ENCODE results near the gene SEC14L5.

The SEC14L5 gene

GRCh38 chr16:5011637-5012036 is 53.5 kb downstream of the SEC14L5 start:
- no peak for DNase-seq (ENCODE audit: low read depth in 1 of 2, low spot score in 1 of 2)

- DNase-seq (ENCODE audit: low read depth in 1 of 2, low spot score in 1 of 2), result no peak
These were observed 54.8 kb downstream of the SEC14L5 start for GRCh38 chr16:5012887-5013286.

GRCh38 chr16:5015351-5015750 is 57.2 kb downstream of the SEC14L5 start:
- no peak for DNase-seq (ENCODE audit: low read depth in 1 of 2, low spot score in 1 of 2)

- no peak for DNase-seq (ENCODE audit: low read depth in 1 of 2, low spot score in 1 of 2)
These were observed 57.8 kb downstream of the SEC14L5 start for GRCh38 chr16:5015887-5016286.

GRCh38 chr16:5016967-5017677 is 59.0 kb downstream of the SEC14L5 start:
- DNase-seq (ENCODE audit: low read depth in 1 of 2, low spot score in 1 of 2), result no peak

GRCh38 chr16:5017678-5017969 is 59.5 kb downstream of the SEC14L5 start:
- no peak for DNase-seq (ENCODE audit: low read depth in 1 of 2, low spot score in 1 of 2)

GRCh38 chr16:5018793-5019192 is 60.7 kb downstream of the SEC14L5 start:
- no peak for DNase-seq (ENCODE audit: low read depth in 1 of 2, low spot score in 1 of 2)

GRCh38 chr16:5019775-5020174 is 61.6 kb downstream of the SEC14L5 start:
- DNase-seq (ENCODE audit: low read depth in 1 of 2, low spot score in 1 of 2), result no peak

- no peak for DNase-seq (ENCODE audit: low read depth in 1 of 2, low spot score in 1 of 2)
These were observed 62.4 kb downstream of the SEC14L5 start for GRCh38 chr16:5020551-5020950.

GRCh38 chr16:5022521-5022920 is 64.4 kb downstream of the SEC14L5 start:
- no peak for DNase-seq (ENCODE audit: low read depth in 1 of 2, low spot score in 1 of 2)

GRCh38 chr16:5024632-5025031 is 66.5 kb downstream of the SEC14L5 start:
- DNase-seq (ENCODE audit: low read depth in 1 of 2, low spot score in 1 of 2), result no peak

- no peak for DNase-seq (ENCODE audit: low read depth in 1 of 2, low spot score in 1 of 2)
These were observed 67.1 kb downstream of the SEC14L5 start for GRCh38 chr16:5025171-5025632.

- DNase-seq (ENCODE audit: low read depth in 1 of 2, low spot score in 1 of 2), result no peak
These were observed 68.5 kb downstream of the SEC14L5 start for GRCh38 chr16:5026664-5027063.

GRCh38 chr16:5027086-5027485 is 69.0 kb downstream of the SEC14L5 start:
- no peak for DNase-seq (ENCODE audit: low read depth in 1 of 2, low spot score in 1 of 2)

GRCh38 chr16:5027575-5028235 is 69.6 kb downstream of the SEC14L5 start:
- no peak for DNase-seq (ENCODE audit: low read depth in 1 of 2, low spot score in 1 of 2)

- DNase-seq (ENCODE audit: low read depth in 1 of 2, low spot score in 1 of 2), result no peak
These were observed 70.9 kb downstream of the SEC14L5 start for GRCh38 chr16:5028950-5029475.

GRCh38 chr16:5030251-5030870 is 72.2 kb downstream of the SEC14L5 start:
- DNase-seq (ENCODE audit: low read depth in 1 of 2, low spot score in 1 of 2), result no peak

- no peak for DNase-seq (ENCODE audit: low read depth in 1 of 2, low spot score in 1 of 2)
These were observed 73.5 kb downstream of the SEC14L5 start for GRCh38 chr16:5031601-5032000.

GRCh38 chr16:5032748-5033167 is 74.6 kb downstream of the SEC14L5 start:
- no peak for DNase-seq (ENCODE audit: low read depth in 1 of 2, low spot score in 1 of 2)

GRCh38 chr16:5033256-5034166 is 75.4 kb downstream of the SEC14L5 start, which contains the start of gene NAGPA:
Gene NAGPA (minus strand): TSS chr16:5033935. CDS start chr16:5033914, 21 bp downstream.
- DNase-seq (ENCODE audit: low read depth in 1 of 2, low spot score in 1 of 2), result peak; percentile 64 to 76

- DNase-seq (ENCODE audit: low read depth in 1 of 2, low spot score in 1 of 2), result no peak
These were observed 76.0 kb downstream of the SEC14L5 start for GRCh38 chr16:5034167-5034523.

Measured in stimulated activated CD4-positive, alpha-beta T cell treated with anti-CD3 and anti-CD28 coated beads, Interleukin-15, amount 100 ng/mL, for 1 hour (primary cell).